Skeletal muscle tissue (tissue), 4 donors: ENCODE data around the gene MSI2. TPM values are rescaled to one million over a fixed set of nuclear protein-coding genes. Genes with fewer than 3 reads are reported as not detected.

ENCODE experiments used
- H3K27ac ChIP-seq: one replicate; pipeline ENCODE4 v1.7.0; 2013; ENCODE audit warnings: mild to moderate bottlenecking, low read depth, low read length, inconsistent platforms
- H3K27me3 ChIP-seq, 3 donors: one replicate each; pipeline ENCODE4 v1.7.0; 2013; ENCODE audit warnings: low read length in 3 of 3; ENCODE audit not compliant: control insufficient read depth in 3 of 3, insufficient read depth in 3 of 3
- H3K36me3 ChIP-seq, 3 donors: one replicate each; pipeline ENCODE4 v1.7.0; 2013; ENCODE audit warnings: low read length in 3 of 3; ENCODE audit not compliant: control insufficient read depth in 3 of 3, insufficient read depth in 3 of 3
- H3K4me1 ChIP-seq, 3 donors: one replicate each; pipeline ENCODE4 v1.7.0; 2013; ENCODE audit warnings: low read length in 3 of 3, mild to moderate bottlenecking in 3 of 3; ENCODE audit not compliant: control insufficient read depth in 3 of 3, insufficient read depth in 3 of 3
- H3K4me3 ChIP-seq, 3 donors: one replicate each; pipeline ENCODE4 v1.7.0; 2013; ENCODE audit warnings: low read length in 3 of 3
- H3K9ac ChIP-seq, 3 donors: one replicate each; pipeline ENCODE4 v1.7.0; 2013; ENCODE audit warnings: low read length in 3 of 3, mild to moderate bottlenecking in 3 of 3, moderate library complexity in 2 of 3, low read depth in 1 of 3
- H3K9me3 ChIP-seq, 3 donors: one replicate each; pipeline ENCODE4 v1.7.0; 2013; ENCODE audit warnings: low read length in 3 of 3; ENCODE audit not compliant: control insufficient read depth in 3 of 3
- total RNA-seq: library from RNA; depleted of rRNA; stranded (reverse); fragments of >200 nt; gene quantifications from one replicate; pipeline ENCODE4 v1.2.3, GENCODE V29; 2014
- donor health status: Osteomylitis.

MSI2 gene
- total RNA-seq, 1 donor from 2014 or later = 20.4 TPM

- Histone ChIP-seq H3K36me3 (no peaks in the 10 kb centered on the region), H3K9me3 (no peaks in the 10 kb centered on the region), H3K27ac (no peak overlapping the region), H3K4me3 (no peak overlapping the region), H3K27me3 (peaks cover 7% of the 10 kb centered on the region in 3 donors), H3K9ac (no peak overlapping the region), H3K4me1 (peaks cover 4 to 15% (median 14%) of the 10 kb centered on the region in 3 donors)
Measured at GRCh38 chr17:57718878-57719277, 462.6 kb downstream of the MSI2 start.

GRCh38 chr17:57720386-57721035 lies 464.2 kb downstream of the MSI2 start:
- H3K27ac ChIP-seq = no peak overlapping the region
- no peaks in the 10 kb centered on the region for H3K9me3 ChIP-seq

GRCh38 chr17:57721967-57722703 lies 465.8 kb downstream of the MSI2 start:
- H3K36me3 ChIP-seq = no peaks in the 10 kb centered on the region
- no peak overlapping the region for H3K4me3 ChIP-seq
- peaks cover 4 to 11% (median 10%) of the 10 kb centered on the region in 3 donors for H3K4me1 ChIP-seq
- H3K27me3 ChIP-seq = peaks cover 0 to 3% (median 0%) of the 10 kb centered on the region in 3 donors
- H3K27ac ChIP-seq = no peak overlapping the region
- H3K9me3 ChIP-seq = no peaks in the 10 kb centered on the region
- no peak overlapping the region for H3K9ac ChIP-seq

More at GRCh38 chr17:57720386-57721035, 464.2 kb downstream of the MSI2 start:
- Histone ChIP-seq H3K36me3 (no peaks in the 10 kb centered on the region), H3K27me3 (peaks cover 2 to 4% (median 4%) of the 10 kb centered on the region in 3 donors), H3K4me3 (no peak overlapping the region), H3K4me1 (peaks cover 4 to 11% (median 10%) of the 10 kb centered on the region in 3 donors), H3K9ac (no peak overlapping the region)

- Histone ChIP-seq H3K9ac (no peak overlapping the region), H3K27me3 (peaks cover 0 to 3% (median 0%) of the 10 kb centered on the region in 3 donors), H3K4me1 (peaks cover 4 to 11% (median 10%) of the 10 kb centered on the region in 3 donors), H3K9me3 (no peaks in the 10 kb centered on the region), H3K4me3 (no peak overlapping the region), H3K36me3 (no peaks in the 10 kb centered on the region), H3K27ac (no peak overlapping the region)
Measured at GRCh38 chr17:57722704-57723043, 466.4 kb downstream of the MSI2 start.

- peaks cover 0 to 3% (median 0%) of the 10 kb centered on the region in 3 donors for H3K27me3 ChIP-seq
- H3K9ac ChIP-seq = no peak overlapping the region
- H3K9me3 ChIP-seq = no peaks in the 10 kb centered on the region
- no peak overlapping the region for H3K4me3 ChIP-seq
- peaks cover 4 to 11% (median 10%) of the 10 kb centered on the region in 3 donors for H3K4me1 ChIP-seq
- H3K27ac ChIP-seq = no peak overlapping the region
- no peaks in the 10 kb centered on the region for H3K36me3 ChIP-seq
Measured at GRCh38 chr17:57723427-57724025, 467.2 kb downstream of the MSI2 start.

- H3K27me3 ChIP-seq = peaks cover 0 to 3% (median 0%) of the 10 kb centered on the region in 3 donors
- H3K4me1 ChIP-seq = peaks cover 4 to 11% (median 10%) of the 10 kb centered on the region in 3 donors
- H3K9me3 ChIP-seq = no peaks in the 10 kb centered on the region
- no peaks in the 10 kb centered on the region for H3K36me3 ChIP-seq
- no peak overlapping the region for H3K27ac ChIP-seq
- no peak overlapping the region for H3K4me3 ChIP-seq
- H3K9ac ChIP-seq = no peak overlapping the region
Measured at GRCh38 chr17:57724026-57724728, 467.9 kb downstream of the MSI2 start.

- Histone ChIP-seq H3K36me3 (no peaks in the 10 kb centered on the region), H3K4me3 (no peak overlapping the region), H3K4me1 (peaks cover 4 to 11% (median 10%) of the 10 kb centered on the region in 3 donors), H3K27ac (no peak overlapping the region), H3K9ac (no peak overlapping the region), H3K9me3 (no peaks in the 10 kb centered on the region), H3K27me3 (peaks cover 0 to 3% (median 0%) of the 10 kb centered on the region in 3 donors)
Measured at GRCh38 chr17:57724729-57725125, 468.4 kb downstream of the MSI2 start.

- Histone ChIP-seq H3K36me3 (no peaks in the 10 kb centered on the region), H3K9ac (no peak overlapping the region), H3K9me3 (no peaks in the 10 kb centered on the region), H3K27ac (no peak overlapping the region), H3K4me1 (peaks cover 4 to 11% (median 10%) of the 10 kb centered on the region in 3 donors), H3K27me3 (peaks cover 0 to 3% (median 0%) of the 10 kb centered on the region in 3 donors), H3K4me3 (no peak overlapping the region)
Measured at GRCh38 chr17:57726213-57726790, 470.0 kb downstream of the MSI2 start.

GRCh38 chr17:57726838-57727237 lies 470.5 kb downstream of the MSI2 start:
- Histone ChIP-seq H3K27me3 (peaks cover 0 to 3% (median 0%) of the 10 kb centered on the region in 3 donors), H3K4me3 (no peak overlapping the region), H3K9me3 (no peaks in the 10 kb centered on the region), H3K27ac (no peak overlapping the region), H3K9ac (no peak overlapping the region), H3K4me1 (peaks cover 5 to 15% (median 10%) of the 10 kb centered on the region in 3 donors), H3K36me3 (no peaks in the 10 kb centered on the region)
